Uterus (tissue), 2 donors: ENCODE measurements around the gene COL24A1.

Experiments
- POLR2A ChIP-seq, 2 donors: fragments of 450-650 bp; IDR thresholded peaks; one replicate each; pipeline ENCODE4 v1.6.1; 2016; ENCODE audit warnings: antibody characterized with exemption in 2 of 2, mild to moderate bottlenecking in 1 of 2, moderate library complexity in 1 of 2
- TF ChIP-seq, protein P1 (sequence below), 4 experiments: fragments of 200-600 bp in 2 of 4; fragments of 450-650 bp in 2 of 4; sonication (generic) in 2 of 4; IDR thresholded peaks; one replicate each; pipeline ENCODE4 v1.5.1; 2016 to 2019; ENCODE audit warnings: antibody characterized with exemption in 4 of 4, mild to moderate bottlenecking in 2 of 4, moderate library complexity in 1 of 4

DNA sequence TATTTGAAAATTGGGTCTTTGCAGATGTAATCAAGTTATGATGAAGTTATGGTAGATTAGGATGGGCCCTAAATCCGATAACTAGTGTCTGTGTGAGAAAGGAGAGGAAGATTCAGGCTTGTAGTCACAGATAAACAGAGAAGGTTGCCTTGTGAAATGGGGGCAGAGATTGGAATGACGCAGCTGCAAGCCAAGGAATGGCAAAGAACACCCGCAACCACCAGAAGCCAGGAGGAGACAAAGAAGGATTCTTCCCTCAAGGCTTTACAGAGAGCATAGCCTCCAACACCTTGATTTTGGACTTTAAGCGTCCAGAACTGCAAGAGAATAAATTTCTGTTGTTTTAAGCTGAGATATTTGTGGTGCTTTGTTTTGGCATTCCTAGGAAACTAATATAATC, 35.4 kb upstream of the COL24A1 start:
- TF ChIP-seq, protein P1, sequence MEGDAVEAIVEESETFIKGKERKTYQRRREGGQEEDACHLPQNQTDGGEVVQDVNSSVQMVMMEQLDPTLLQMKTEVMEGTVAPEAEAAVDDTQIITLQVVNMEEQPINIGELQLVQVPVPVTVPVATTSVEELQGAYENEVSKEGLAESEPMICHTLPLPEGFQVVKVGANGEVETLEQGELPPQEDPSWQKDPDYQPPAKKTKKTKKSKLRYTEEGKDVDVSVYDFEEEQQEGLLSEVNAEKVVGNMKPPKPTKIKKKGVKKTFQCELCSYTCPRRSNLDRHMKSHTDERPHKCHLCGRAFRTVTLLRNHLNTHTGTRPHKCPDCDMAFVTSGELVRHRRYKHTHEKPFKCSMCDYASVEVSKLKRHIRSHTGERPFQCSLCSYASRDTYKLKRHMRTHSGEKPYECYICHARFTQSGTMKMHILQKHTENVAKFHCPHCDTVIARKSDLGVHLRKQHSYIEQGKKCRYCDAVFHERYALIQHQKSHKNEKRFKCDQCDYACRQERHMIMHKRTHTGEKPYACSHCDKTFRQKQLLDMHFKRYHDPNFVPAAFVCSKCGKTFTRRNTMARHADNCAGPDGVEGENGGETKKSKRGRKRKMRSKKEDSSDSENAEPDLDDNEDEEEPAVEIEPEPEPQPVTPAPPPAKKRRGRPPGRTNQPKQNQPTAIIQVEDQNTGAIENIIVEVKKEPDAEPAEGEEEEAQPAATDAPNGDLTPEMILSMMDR (IDR thresholded peaks at IDR 0.05): no peak
- no peak for TF ChIP-seq POLR2A (IDR thresholded peaks at IDR 0.05)
